NOMO-1 (cell line): ENCODE data around the gene CHGA.

ENCODE experiments used
- DNase-seq, 2 experiments: peaks; one replicate each; lab custom pipeline; 2025; ENCODE audit not compliant: unreplicated experiment in 2 of 2; lab: John Stamatoyannopoulos, UW

CHGA gene, protein sequence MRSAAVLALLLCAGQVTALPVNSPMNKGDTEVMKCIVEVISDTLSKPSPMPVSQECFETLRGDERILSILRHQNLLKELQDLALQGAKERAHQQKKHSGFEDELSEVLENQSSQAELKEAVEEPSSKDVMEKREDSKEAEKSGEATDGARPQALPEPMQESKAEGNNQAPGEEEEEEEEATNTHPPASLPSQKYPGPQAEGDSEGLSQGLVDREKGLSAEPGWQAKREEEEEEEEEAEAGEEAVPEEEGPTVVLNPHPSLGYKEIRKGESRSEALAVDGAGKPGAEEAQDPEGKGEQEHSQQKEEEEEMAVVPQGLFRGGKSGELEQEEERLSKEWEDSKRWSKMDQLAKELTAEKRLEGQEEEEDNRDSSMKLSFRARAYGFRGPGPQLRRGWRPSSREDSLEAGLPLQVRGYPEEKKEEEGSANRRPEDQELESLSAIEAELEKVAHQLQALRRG

GRCh38 chr14:92922883-92923743 is at the start of gene CHGA:
Gene CHGA (plus strand): TSS chr14:92923150. CDS start chr14:92923360, 210 bp downstream.
- peak; percentile 19 to 29 for DNase-seq

DNA sequence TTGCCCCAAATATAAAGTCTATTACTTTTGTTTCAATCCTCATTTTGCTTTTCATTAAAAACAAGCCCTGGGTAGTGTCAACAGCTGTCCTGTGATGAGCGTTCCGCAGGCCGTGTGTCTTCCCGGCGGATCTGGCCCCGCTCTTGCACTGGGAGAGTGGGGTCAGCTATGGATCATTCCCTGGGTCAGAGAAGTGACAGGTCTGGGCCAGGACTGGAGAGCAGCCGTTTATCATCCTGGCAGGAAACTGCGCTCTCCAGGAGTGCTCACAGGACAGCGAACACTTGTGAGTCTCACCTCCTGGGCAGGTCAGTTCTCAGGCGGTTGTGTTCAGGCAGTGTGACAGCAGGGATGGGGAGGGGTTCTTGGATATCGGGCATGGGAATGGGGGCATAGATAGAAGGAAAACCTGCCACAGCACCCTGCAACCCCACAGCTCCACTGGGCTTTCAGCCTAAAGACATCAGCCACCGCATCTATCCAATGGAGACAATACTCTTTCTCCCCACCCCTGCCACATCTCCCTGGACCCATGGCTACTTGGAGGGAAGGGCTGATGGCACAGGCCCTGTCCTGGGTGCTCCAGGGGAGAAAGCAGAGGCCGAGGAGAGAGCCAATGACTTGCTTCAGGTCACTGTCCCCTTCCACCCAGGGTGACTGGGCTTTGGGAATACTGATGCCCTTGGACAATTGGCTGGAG is 47.8 kb upstream of the CHGA start:
- no peak for DNase-seq

- DNase-seq, result no peak
Observed at GRCh38 chr14:92877757-92878431, 45.1 kb upstream of the CHGA start.

GRCh38 chr14:92880351-92880750 is 42.6 kb upstream of the CHGA start:
- no peak for DNase-seq

DNA sequence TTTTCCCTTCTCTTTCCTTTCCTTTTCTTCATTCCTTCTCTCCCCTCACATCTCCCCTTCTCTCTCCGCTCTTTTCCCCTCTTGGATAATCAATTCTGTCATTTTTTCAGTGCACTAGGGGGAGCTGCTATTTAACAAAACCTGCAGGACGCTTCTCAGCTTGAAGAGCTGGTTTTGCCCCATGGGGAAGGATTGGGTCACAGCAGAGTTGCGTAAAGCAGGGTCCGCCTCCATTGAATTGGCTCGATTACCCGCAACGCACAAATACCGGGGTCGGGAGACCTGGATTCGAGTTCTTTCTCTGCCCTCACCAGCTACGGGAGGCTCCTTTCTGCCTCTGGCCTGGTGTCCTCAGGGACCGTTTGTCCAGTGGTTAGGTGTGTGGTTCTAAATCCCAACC is 42.1 kb upstream of the CHGA start:
- peak; percentile 30 to 55 for DNase-seq

DNA sequence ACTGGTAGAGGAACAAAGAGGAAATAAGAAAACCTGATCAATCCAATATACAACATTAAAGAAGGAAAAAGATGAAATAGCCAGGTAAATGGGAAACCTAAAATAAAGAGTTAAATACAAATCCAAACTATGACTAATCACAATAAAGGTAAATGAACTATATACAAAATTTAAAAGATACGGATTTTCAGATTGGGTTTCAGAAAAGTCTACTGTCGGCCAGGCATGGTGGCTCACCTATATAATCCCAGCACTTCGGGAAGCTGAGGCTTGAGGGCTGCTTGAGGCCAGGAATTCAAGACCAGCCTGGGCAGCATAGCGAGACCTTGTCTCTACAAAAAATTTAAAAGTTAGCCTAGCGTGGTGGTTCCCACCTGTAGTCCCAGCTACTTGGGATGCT is 39.9 kb upstream of the CHGA start:
- DNase-seq, result no peak

- no peak for DNase-seq
Observed at GRCh38 chr14:92884410-92884809, 38.5 kb upstream of the CHGA start.

DNA sequence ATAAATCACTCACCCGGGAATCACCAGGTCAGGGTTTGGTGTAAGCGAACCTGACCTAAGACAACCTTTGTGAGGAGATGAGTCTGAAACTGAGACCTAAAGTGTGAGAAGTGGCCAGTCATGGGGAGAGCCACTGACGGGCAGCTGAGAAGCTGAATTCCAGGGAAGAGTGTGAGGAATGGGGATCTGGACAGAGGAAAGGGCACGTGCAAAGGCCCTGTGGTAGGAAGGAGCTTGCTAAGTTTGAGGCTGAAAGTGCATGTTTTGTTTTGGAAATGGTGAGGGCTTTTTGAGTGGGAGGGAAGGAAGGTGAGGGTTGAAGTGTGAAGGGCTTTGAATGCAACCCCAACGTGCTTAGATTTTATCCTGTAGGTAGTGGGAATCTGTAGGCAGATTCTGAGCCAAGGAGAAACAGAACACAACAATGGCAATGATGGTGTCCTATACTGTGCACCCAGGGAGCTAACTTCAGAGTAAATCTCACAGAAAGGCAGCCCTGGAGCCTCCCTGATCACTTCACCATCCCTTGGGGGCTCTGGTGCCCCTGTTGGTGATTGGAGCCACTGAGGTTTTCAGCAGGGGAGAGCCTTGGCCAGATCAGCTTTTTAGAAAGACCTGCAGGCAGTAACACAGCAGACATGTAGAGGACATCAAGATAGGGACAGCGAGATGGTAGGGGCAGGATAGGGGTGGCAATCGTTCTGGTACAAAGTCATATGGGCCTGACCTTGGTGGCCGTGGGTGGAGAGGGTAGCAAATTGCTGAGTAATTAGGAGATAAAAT is 37.5 kb upstream of the CHGA start:
- no peak for DNase-seq

DNA sequence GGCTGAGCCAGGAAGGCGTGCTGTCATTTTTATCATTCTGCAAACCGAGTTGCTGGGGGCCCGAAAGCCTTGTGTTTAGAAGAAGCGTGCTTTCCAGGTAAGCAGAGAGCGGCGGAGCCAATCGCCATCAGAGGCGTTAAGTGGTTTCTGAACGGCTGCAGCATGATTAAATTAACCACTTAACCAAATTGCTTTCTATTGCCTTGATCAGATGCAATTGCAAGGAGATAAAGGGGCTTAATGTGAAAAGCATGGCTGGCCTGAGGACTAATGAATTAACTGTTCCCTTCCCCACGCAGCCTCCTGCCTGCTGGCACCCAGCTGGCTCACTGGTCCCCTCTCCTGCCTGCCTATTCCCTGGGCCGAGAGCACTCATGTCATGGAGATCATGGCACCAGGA is 36.6 kb upstream of the CHGA start:
- no peak for DNase-seq

DNA sequence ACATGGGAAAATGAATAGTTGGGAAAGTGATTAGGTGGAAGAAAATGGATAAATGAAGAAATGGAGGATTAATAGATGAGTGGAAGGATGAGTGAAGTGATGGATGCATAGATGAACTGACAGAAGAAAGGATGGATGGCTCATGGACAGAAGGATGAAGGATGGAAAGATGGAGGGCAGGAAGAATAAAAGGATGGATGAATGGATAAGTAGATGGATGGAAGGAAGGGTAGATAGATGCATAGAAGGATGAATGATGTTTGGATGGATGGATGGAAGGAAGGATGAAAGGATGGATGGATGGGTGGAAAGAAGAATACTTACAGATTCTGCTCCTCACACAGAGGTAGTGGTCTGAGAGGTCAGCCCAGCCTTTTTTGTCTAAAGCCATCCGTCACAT is 35.8 kb upstream of the CHGA start:
- no peak for DNase-seq

GRCh38 chr14:92888896-92889295 is 34.1 kb upstream of the CHGA start:
- peak; percentile 12 to 23 for DNase-seq

DNA sequence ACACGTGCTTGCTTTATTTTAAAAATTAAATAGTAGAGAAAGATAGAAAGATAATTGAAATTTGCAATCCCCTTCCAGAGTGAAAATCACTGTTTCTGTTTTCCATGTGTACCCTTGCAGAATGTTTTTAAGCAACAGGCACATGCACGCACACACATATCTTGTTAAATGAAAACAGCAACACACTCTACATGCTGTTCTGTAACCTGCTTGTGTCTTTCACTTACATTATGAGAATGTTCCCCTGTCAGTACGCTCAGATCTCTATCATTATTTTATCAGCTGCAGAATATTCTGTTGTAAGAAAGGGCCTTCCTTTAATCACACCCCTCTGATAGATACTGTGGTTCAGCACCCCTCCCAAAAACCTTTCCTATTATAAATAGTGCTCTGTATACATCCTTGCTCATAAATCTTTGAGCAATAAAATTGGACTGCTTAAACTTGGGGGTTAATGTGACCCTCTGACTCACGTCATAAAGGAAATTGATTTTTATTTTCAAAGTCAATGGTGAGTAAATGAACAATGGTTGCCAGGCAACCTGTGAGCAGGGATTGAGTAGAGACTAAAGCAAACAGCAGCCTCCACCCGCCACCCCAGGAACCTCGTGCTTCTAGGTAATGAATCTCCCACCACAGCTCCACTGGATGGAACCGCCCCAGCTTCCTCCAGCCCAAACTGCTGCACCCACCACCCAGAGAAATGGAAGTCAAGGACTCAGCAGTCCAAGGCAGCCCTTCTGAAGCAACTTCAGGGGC is 31.9 kb upstream of the CHGA start:
- DNase-seq, result no peak

- no peak for DNase-seq
Observed at GRCh38 chr14:92892589-92892988, 30.4 kb upstream of the CHGA start.

DNA sequence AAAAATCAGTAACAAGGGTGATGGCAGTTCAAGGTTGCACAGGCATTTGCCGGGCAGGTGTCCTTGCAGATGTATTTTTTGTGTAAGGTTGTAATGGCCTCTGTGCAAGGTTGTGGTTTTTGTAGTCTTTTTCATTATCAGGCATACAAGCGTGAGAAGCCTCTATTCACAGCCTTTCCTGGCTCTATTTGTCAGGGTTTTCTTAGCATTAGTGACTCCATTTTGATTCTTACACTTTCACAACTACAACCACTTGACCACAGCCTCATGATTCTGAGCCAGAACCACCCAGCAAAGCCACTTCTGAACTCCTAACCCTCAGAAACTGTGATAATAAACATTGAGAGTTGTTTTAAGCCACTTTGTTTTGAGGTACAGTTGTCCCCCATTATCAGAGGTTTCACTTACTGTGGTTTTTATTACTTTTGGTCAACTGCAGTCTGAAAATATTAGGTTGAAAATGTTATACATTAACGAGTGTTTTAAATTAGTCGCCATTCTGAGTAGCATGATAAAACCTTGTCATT is 27.5 kb upstream of the CHGA start:
- DNase-seq, result no peak

GRCh38 chr14:92897922-92898565 is 24.9 kb upstream of the CHGA start:
- peak in 1 of 2 experiments; percentile 4 for DNase-seq

DNA sequence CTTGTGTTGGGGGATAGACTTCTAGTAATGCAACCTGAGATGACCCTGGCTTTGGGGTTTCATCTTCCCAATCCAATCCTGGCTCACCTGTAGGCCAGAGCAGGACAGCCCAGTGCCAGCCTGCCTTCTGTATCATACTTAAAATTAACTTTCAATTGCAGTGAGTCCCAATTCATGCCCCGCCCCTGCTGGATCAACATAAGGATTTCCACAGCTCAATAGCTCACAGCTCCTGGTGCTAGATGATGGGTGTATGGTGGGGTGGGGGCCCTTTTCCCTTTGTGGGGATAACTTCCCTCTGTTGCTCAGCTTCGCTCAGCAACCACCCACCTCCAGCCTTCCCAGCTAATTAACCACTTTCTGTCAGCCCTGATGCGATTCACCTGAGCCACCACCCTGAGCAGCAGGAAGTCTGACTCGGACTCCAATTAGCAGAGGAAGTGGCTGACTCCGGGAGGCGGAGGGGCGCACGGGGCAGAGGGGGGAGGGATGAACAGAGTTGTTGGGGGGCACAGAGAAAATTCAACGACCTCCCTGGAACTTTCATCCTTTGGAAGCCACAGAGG is 24.3 kb upstream of the CHGA start:
- DNase-seq, result no peak

DNA sequence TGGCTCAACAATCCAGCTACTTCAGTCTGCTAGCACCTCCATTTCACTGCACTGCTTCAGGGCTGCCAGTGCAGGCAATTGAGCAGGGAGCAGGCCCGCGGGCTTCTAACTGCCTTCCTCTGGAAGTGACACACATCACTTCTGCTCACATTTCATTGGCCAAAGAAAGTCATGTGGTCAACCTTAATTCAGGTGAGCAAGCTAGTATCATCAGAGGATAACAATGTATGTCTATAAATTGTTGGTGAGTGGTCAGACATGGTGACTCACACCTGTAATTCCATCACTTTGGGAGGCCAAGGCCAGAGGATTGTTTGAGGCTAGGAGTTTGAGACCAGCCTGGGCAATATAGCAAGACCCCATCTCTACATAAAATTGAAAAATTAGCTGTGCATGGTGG is 22.3 kb upstream of the CHGA start:
- DNase-seq, result no peak

- no peak for DNase-seq
Observed at GRCh38 chr14:92902191-92902590, 20.8 kb upstream of the CHGA start.
